HL-60/S4 treated with phorbol 12-myristate 13-acetate at 8.2 ng/mL for 4 days and 3 days (cell line): ENCODE data around the gene C6orf89.

Experiments
- in situ Hi-C: fragments of 300-500 bp; cut with MboI; formaldehyde crosslinking; loops from 2 replicates; pipeline ENCODE4 v1.15.0; 2022; ENCODE audit warnings: low sequenced_read_pairs

Gene C6orf89, protein sequence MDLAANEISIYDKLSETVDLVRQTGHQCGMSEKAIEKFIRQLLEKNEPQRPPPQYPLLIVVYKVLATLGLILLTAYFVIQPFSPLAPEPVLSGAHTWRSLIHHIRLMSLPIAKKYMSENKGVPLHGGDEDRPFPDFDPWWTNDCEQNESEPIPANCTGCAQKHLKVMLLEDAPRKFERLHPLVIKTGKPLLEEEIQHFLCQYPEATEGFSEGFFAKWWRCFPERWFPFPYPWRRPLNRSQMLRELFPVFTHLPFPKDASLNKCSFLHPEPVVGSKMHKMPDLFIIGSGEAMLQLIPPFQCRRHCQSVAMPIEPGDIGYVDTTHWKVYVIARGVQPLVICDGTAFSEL

DNA sequence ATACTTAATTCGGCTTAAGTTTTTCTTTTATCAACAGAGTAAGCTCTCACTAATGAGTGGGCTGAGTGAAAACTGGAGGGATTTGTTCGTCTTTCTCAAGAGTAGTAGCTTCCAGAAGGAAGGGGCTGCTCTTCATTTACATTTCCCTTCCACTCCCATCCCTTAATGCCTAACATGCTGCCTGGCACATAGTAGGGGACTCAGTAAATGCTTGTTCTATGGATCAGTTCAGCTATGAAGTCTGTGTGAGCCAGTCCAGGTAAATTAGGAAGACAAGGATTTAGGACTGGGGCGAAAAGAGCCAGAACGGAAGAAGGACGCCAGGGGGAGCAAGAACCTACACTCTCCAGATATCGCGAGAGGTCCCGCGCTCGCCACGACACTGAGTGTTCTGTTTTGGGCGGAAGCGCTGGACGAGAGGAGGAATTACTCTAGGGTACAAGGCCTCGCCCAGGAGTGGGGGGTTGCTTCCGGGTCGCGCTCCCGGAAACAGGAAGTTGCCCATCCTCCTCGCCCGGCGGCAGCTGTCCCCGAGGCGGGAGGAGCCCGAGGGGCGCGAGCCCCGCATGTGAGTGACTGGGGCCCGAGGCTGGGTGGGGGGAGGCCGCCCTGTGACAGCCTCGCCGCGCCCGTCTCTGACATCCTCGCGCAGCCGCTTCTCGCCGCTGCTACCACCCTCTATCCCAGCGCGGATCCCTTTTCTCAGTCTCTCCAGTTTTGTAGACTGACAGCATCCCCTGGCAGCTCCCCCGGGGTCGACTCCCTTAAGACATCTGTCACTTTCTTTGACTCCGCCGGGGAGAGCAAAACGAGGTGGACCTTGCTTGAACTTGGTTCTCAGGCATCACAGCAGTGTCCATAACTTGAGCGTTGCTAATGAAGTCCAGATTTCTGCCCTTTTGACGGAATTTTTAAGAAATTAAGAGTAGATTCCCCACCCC is at the start of gene C6orf89:
TSS of gene C6orf89 (plus strand) at position 492 of the 941 bp plus-strand sequence. CDS start 13,493 bp downstream, outside the sequence.
- in situ Hi-C loops = no loop called here

DNA sequence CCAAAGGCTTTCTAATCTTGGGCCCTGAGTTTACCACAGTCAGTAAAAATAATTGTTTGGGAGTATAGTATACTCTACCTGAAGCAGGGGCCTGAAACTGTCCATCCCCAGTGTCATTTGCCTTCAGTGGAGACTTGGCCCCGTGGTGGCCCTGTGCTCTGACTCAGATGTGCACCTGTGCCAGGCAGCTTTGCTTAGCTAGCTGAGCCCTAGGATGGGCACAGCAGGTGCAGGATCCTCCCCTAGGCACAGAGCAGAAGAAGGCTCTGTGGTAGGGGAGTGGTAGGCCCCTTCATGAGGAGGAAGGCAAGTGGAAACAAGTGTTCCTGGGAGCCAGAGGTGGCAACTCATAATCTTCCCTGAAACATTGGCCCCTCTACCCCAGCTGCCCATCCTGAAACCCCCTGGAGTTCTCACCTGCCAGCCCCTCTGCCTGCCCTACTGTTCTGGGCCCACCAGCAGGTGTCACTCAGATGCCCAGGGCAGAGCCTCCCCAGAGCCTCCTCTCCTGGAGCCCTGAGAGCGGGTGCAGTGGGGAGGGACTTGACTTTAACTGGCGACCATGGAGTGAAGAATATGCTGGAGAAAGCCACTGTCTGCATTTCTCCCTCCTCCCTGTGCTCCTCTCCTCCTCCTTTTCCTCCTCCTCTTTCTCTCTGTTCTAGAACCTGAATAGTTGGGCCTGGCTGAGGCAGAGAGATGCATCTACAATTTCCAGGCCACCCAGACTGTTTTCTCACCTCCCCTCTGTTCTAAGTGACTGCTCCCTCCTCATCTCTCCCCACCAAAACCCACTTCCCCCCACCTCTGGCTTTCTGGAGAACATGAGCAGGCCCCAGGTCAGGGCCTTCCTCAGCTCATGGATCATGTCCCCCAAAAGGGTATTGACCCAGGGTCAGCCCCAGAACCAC is 49.4 kb upstream of the C6orf89 start:
- in situ Hi-C loops = no loop called here

DNA sequence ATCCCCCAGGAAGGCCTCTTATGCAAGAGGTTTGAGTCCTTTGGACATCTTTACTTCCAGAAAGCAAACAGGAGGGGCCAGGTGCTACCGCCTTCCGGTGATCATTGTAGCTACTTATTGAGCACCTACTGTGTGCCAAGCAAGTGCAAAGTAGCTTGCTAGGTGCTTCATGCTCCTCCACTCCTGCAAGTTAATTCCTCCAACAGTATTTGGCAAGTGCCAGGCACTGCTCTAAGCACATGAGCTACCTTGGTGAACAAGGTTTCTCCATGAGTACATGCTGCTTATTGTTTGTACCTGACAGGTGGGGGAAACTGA is 48.8 kb upstream of the C6orf89 start:
- in situ Hi-C loops = no loop called here

DNA sequence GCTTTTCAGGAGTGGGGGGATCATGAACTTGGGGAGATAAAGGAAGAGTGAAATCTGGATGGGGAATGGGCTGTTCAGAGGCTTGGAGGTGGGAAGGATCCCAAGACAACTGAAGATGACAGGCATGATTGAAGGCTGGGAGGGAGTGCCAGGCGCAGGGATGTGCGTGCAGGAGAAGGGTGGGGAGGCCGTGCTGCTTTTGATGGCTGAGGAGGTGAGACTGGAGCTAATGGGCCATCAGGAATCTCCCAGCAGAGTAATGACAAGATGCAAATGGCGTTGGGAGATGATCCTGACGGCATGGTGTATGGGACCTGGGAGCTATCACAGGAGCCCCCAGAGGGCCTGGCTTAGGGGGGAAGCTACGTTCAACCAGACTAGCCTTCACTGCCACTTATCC is 48.1 kb upstream of the C6orf89 start:
- in situ Hi-C loops = no loop called here

DNA sequence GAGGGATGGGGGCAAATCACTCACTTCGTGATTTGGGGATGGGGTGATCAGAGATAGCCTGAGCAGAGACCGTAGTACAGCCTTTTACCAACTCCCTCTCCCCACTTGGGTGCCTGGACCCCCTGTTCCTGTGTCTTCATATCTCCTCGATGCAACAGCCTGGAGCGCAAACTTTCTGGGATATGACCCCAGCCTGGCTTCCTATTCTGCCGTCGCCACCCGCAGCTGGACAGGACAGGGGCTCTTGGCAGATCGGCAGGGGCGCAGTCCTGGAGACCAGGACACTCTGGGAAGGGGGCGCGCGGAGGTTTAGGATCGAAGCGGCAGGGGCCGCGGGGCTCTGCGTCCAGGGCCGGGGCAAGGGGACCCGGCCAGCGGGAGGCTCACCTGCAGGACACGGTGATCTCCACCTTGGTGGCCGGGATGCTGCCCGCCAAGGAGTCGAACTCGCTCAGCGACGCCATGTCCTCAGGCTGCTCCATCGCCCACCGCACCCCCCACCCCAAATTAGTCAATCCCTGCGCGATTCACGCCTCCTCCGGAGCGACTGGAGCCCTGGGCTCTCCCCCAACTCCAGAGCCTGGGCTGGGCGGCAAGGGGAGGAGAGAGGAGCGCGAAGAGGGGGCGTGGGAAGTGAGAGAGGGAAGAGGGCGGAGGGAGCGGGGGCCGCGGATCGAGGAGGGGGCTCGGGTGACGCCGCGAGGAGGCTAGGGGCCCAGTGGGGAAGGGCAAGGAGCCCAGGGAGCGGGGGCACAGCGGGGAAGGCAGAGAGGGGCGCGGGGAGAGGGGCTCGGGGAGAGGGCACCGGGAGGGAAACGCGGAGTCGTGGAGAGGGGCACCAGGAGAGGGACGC is 46.6 kb upstream of the C6orf89 start, which contains the start of gene CPNE5:
TSS of gene CPNE5 (minus strand) at position 549 of the 853 bp plus-strand sequence. CDS start at position 482, 67 bp downstream.
- in situ Hi-C loops = no loop called here

DNA sequence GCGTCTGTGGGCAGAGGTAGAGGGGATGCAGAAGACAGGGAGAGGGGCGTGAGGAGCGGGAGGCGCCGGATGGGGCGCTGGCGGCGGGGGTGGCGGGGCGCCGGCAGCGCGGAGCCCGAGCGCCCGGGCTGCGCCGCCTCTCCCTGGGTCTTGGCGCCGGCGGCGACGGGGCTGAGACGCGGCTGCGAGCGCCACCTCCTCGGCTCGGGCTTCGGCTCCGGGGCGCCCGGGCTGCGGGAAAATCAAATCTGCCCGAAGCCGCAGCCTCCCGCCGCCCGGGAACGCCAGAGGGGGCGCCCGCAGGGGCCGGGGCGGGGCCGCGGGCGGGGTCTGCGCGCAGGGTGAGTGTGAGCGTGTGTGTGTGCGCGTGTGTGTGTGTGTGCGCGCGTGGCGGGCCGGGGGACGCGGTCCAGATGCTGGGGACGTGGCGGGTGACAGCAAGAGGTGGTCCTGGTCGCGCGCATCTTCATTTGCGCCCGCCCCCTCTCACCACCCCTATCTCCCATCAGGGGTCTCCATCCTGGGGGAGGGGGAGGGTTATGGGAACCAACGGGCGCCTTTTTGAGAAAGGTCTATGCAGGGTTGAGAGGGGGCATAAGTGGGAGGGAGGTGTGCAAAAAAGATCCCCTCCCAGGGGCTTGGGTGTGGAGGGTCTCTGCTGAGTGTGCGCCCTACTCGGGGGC is 45.9 kb upstream of the C6orf89 start:
- in situ Hi-C loops = no loop called here

DNA sequence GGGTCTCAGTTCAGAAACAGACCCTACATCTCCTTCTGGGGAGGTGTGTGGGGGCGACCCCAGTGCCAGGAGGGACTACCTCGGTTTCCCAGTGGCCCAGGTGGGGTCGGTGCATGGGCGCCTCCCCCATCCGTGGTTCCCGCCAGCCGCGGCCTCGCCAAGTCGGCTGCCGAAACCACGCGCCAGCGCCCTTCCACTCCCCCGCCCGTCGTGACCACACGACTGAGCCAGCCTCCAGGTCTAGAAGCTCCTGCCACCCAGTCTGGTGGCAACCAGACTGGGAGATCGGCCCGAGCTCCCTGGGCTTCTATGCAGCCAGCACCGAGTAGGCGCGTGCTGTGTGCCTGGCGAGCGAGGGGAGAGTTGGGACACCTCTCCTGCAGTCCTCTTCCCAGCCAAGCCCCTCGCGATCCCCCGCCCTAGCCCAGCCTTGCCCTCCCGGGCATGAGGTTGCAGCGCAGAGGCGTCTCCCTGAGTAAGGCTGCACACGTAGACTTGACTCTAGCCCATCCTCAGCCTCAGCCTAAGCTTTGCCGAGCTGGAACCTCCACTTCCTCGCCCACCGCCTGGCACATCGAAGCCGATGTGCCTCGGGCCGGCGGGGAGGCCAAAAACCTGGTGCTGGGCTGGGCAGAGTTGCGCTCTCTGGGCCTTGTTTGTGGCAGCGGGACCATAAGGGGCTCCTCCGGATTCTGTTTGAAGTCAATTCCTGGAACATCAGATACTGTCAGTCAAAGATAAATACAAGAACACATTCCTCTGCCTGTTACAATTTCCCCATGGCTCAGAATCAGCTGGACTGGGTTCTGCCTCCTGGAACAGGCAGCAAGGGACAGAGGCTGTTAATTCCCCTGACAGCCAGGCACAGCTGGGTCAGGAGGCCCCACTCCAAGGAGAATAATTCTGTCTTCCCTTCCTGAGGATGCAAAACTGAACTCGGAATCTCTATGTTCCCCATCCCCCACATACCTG is 45.0 kb upstream of the C6orf89 start:
- in situ Hi-C loops = no loop called here

DNA sequence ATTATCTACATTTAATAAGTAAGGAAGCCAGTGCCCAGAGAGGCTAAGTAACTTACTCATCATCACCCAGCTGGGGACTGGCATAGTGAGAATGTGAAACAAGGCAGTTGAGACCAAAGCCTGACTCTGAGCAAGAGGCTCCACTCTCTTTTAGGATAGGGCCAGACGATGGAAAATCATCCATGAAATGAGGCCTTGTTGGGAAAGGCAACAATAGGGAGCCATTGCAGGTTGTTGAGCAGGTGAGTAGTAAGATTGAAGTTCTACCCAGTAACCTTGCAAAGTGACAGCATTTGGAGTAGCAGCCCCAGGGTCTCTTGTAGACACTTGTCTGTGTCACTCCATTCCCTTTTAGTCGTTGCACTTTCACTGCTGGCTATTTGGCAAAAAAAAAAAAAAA is 44.0 kb upstream of the C6orf89 start:
- in situ Hi-C loops = no loop called here

DNA sequence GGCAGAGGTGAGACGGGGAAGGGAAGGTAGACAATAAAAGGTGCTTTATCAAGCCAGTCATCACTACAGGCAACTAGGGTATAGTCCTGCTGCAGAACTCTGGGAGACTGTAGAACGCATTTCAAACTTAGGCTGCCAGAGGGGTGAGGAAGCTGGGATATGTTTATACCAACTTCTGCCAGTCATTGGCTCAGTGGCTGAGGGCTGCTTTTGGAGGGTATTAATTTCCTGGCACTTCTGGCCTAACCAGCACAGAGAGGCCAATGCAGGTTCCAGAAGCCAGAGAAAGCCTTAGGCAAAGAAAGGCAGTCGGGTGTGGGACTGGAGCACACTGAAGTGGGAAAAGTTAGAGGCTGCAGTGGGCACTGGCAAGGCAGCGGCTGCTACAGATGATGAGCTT is 42.6 kb upstream of the C6orf89 start:
- in situ Hi-C loops = no loop called here

DNA sequence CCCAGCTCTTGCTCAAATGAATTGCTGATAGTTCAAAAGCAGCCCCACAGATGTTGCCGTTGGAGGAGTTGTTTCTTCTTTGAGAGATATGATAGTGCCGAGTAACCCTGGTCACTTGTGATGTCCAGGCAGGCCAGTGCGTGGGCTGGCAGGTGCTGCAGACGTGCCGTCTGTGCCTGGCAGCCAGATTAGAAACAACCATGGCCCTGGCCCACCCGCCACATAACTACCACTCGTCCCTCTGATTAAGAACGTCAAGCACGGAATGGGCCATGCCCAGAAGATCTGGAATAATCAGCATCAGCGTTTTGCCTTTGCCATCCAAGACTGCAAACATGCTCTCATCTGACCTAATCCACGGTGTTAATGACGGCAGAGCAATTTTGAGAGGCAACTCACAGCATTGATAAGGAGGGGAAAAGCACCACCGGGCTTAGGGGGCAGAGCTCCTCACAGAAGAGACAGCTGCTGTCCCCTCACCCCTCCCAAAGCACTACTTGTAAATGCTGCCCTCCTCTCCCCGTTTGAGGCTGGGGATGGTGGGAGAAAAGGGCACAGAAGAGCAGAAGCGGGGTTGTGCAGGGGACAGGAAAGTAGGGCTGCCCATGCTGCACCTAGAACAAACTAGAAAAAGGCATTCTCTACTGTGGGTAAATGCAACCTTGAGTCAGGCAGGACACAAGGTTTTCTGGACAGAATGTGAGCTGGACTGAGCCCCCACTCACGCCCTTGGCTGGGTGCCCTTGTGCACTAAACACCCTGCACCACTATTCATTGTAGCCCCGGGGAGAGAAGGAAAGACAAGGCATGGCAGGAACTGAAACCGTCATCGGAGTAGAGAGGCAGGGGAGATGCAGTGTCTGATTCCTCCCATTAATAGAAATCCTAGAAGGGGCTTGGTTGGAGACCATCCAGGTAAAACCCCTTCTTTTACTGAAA is 41.3 kb upstream of the C6orf89 start:
- in situ Hi-C loops = no loop called here

DNA sequence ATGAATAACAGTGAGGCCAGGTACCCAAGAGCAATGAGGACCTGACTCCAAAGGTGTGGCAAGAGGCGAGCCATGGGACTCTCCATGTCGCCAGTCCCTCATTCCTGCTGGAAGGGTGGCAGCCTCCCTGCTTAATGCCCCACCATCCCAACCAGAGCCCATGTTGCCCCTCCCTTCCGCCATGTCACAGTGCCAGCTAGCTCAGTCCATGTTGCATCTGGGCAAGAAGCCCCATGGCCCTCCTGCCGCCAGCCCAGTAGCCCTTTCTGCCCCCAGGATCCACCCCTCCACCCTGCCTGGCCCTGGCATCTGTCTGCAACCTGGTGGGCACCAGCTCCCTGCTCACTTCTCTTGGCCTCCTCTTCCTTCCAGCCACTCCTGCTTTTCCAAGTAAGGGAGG is 40.5 kb upstream of the C6orf89 start:
- in situ Hi-C loops = no loop called here

DNA sequence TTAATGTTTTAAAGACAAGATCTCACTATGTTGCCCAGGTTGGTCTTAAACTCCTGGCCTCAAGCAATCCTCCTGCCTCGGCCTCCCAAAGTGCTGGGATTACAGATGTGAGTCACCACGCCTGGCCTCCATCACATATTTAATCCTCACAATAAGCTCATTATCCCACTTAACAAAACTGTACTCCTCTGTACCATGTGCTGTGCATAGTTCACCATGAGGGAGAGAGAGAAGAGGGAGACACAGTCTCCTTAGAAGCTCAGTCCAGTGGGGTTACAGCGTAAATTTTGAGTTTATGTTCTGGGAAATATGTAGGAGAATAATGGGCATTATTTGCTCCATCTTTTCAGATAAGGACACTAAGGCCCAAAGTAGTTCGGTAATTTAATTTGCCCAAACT is 38.6 kb upstream of the C6orf89 start:
- in situ Hi-C loops = no loop called here

DNA sequence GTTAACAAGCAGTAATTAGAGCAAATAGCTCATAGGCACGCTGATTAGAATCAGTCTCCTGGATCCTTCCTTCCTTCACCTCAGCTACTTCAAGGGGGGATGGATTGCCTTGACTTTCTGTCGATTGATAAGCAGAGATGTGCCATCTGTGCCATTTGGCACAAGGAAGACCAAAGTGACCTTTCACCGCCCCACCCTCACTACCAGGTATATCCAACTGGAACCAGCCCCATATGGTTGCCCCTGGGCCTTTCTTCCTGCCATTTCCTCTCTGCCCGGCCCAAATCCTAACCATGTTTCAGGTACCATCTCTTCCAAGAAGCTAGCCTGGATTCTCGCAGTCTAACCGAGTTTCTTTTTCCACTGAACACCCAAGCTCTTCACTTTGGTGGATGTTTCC is 37.8 kb upstream of the C6orf89 start:
- in situ Hi-C loops = no loop called here

DNA sequence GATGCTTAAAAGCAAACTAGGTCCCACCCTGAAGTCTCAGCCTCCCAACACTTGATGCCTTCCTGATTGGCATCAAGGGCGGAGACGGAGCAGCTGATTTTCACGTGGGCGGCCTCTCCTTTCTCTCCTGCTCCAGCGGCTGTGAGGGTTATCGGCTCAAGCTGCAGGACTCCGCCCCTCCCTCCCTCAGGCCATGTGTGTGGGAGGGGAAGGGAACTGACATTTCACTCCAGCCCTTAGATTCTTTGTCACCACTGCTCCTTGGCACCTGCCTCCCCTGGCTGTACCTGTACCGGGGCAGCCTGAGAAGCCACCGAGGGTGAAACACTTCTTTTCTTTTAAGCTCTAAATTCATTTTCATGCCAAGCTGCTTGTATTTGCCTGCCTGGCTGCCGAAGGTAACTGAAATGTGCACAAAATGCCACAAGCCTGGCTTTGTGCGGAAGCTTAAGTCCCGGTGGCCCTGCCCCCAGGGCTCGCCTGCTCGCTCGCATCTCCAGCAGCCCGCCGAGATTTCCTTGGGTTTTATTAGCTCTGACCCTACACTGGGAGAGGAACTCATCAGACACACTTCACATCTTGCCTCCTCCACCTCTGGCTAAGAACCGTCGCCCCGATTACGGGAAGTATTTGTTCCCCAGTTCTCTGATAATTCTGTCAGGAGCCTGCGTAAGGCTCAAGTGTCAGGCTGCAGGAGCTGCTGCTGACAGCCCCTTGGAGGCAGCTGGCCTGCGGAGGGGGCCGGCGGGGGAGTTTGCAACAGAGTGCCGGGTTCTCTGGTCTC is 36.9 kb upstream of the C6orf89 start:
- in situ Hi-C loops = no loop called here

DNA sequence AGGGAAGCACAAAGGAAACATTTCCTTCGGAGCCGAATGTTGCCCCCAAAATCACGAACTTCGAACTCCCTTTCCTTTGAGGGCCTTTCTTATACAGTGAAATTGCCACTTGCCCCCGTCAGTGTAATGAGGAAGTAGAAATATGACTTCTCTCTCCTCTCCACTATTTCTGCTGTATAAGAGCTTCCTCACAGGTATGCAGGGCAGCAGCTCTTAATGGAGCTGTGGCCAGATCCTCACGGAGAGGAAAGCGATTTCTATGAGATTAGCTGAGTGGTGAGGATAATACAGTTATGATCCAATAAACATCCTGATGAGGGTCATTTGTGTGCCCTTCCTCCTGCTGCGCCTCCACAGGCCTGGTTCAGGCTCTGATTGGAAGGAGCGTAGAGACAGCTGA is 35.7 kb upstream of the C6orf89 start:
- in situ Hi-C loops = no loop called here

DNA sequence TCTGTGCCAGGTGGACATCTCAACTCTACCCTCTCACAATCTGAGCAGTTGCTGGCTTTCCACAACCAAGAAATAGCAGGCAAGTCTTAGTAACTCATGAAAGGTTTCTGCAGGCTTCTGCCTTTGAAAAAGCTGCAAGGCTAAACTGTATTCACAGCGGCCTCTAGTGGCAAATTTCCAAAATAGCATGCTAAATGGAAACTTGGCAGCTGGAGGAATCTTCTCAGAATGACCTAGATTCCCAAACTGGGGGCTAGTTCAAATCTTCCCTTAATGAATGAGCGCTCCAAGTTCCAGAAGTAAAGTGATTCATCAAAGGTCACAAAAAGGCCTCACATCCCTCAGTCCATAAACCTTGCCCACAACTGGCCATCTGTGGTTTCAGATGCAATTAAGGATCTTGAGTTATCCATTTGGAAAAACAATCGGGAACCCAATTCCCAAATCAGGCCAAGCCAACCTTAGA is 34.6 kb upstream of the C6orf89 start:
- in situ Hi-C loops = no loop called here
